MM.1S (cell line): ENCODE measurements around the gene USF2.
"Not testable (repeated sequence)": the region's sequence is repeated elsewhere in the genome, so short reads cannot be mapped to it uniquely, and the experiment has no call there.

Experiments used
- CTCF ChIP-seq: fragments of 300-600 bp; sonication (generic); IDR thresholded peaks from 2 replicates; pipeline ENCODE4 v1.5.1; 2016; ENCODE audit warnings: antibody characterized with exemption, low read length, mixed read lengths
- EZH2 ChIP-seq: fragments of 300-600 bp; sonication (generic); optimal IDR thresholded peaks from 2 replicates; pipeline ENCODE3; 2017; ENCODE audit warnings: low read depth, mild to moderate bottlenecking, antibody characterized with exemption, low read length, mixed read lengths
- EZH2phosphoT487 ChIP-seq: fragments of 300-600 bp; sonication (generic); IDR thresholded peaks from 2 replicates; pipeline ENCODE4 v1.6.1; 2018; ENCODE audit warnings: antibody characterized with exemption, low read length

- not testable (repeated sequence) for TF ChIP-seq CTCF, EZH2, EZH2phosphoT487
Measured at GRCh38 chr19:35239597-35239996, 29.2 kb upstream of the USF2 start.
